H1 (cell line): ENCODE results near the gene SPECC1. TPM values are rescaled to one million over a fixed set of nuclear protein-coding genes. Genes with fewer than 3 reads are reported as not detected.

Source experiments
- CTCF ChIA-PET: fragments of 300-600 bp; sonication (Branson Sonifier 250); formaldehyde crosslinking; loops from one replicate; lab custom pipeline; 2021; ENCODE audit not compliant: partially characterized antibody; lab: Charles Lee
- POLR2A ChIA-PET: fragments of 300-600 bp; sonication (Branson Sonifier 250); formaldehyde crosslinking; loops from one replicate; lab custom pipeline; 2021; ENCODE audit warnings: inconsistent platforms; ENCODE audit not compliant: partially characterized antibody; lab: Charles Lee
- DNase-seq, 2 experiments: peaks; one replicate each; pipeline versions ENCODE4 v3.0.0 to v3.0.0-alpha.2; 2010 to 2022; ENCODE audit warnings: low spot score in 2 of 2, low read depth in 1 of 2, mixed read lengths in 1 of 2
- FAIRE-seq: peaks from 2 replicates; lab custom pipeline; 2011; peaks lifted over from hg19 to GRCh38; lab: Jason Lieb, UNC
- H2AFZ ChIP-seq: 2 replicates; pipeline ENCODE4 v1.8.1; 2012; ENCODE audit warnings: low read length, inconsistent platforms
- H2AK5ac ChIP-seq: 2 replicates; pipeline ENCODE4 v1.6.1; 2013; ENCODE audit warnings: low read depth, low read length
- H2BK120ac ChIP-seq: replicated peaks from 2 replicates; pipeline ENCODE3; 2013; ENCODE audit warnings: low read depth, low read length, inconsistent platforms
- H2BK12ac ChIP-seq: 2 replicates; pipeline ENCODE4 v1.6.1; 2013; ENCODE audit warnings: low read depth, low read length
- H2BK15ac ChIP-seq: 2 replicates; pipeline ENCODE4 v1.6.1; 2013; ENCODE audit warnings: low read length
- H2BK20ac ChIP-seq: 2 replicates; pipeline ENCODE4 v1.6.1; 2013; ENCODE audit warnings: low read length
- H2BK5ac ChIP-seq: 2 replicates; pipeline ENCODE4 v1.6.1; 2013; ENCODE audit warnings: low read depth, low read length
- H3K14ac ChIP-seq: 2 replicates; pipeline ENCODE4 v1.6.1; 2013; ENCODE audit warnings: inconsistent platforms; ENCODE audit not compliant: insufficient read length
- H3K18ac ChIP-seq: 2 replicates; pipeline ENCODE4 v1.6.1; 2013; ENCODE audit warnings: low read length; ENCODE audit errors: extremely low read depth
- H3K23ac ChIP-seq: 2 replicates; pipeline ENCODE4 v1.6.1; 2013; ENCODE audit warnings: inconsistent platforms; ENCODE audit not compliant: insufficient read length
- H3K23me2 ChIP-seq: 2 replicates; pipeline ENCODE4 v1.6.1; 2013; ENCODE audit warnings: low read depth, low read length
- H3K27ac ChIP-seq: 2 replicates; pipeline ENCODE4 v1.6.1; 2011; ENCODE audit warnings: low read depth, low read length, inconsistent platforms
- H3K27me3 ChIP-seq, 4 experiments: replicated peaks in 1 of 4; 1 replicate in 1 of 4; 2 replicates in 3 of 4; pipeline versions ENCODE4 v1.6.1 to v1.8.1; 2011 to 2013; ENCODE audit warnings: low read length in 3 of 4, mild to moderate bottlenecking in 3 of 4, inconsistent platforms in 2 of 4, mixed read lengths in 2 of 4, moderate library complexity in 1 of 4; ENCODE audit not compliant: control insufficient read depth in 3 of 4, insufficient read depth in 3 of 4; ENCODE audit errors: extremely low read depth in 1 of 4
- H3K36me3 ChIP-seq, 4 experiments: 2 replicates each; pipeline versions ENCODE4 v1.6.1 to v1.8.1; 2011 to 2013; ENCODE audit warnings: mild to moderate bottlenecking in 4 of 4, low read length in 3 of 4, moderate library complexity in 2 of 4, control low read depth in 1 of 4, inconsistent platforms in 1 of 4; ENCODE audit not compliant: insufficient read depth in 4 of 4, control insufficient read depth in 2 of 4
- H3K4ac ChIP-seq: replicated peaks from 2 replicates; pipeline ENCODE3; 2013; ENCODE audit warnings: low read length, low read depth, mixed read lengths, inconsistent platforms; ENCODE audit not compliant: insufficient read length
- H3K4me1 ChIP-seq, 4 experiments: replicated peaks in 1 of 4; 1 replicate in 1 of 4; 2 replicates in 3 of 4; pipeline versions ENCODE4 v1.6.1 to v1.8.1; 2011 to 2013; ENCODE audit warnings: low read length in 3 of 4, inconsistent platforms in 2 of 4, mixed read lengths in 1 of 4; ENCODE audit not compliant: insufficient read depth in 4 of 4, control insufficient read depth in 3 of 4
- H3K4me2 ChIP-seq, 2 experiments: 2 replicates each; pipeline versions ENCODE4 v1.6.1 to v1.8.1; 2011 to 2013; ENCODE audit warnings: low read depth in 2 of 2, low read length in 2 of 2, control low read depth in 1 of 2, inconsistent platforms in 1 of 2, mild to moderate bottlenecking in 1 of 2; ENCODE audit not compliant: insufficient read depth in 1 of 2
- H3K4me3 ChIP-seq, 4 experiments: fragments of 200-600, 300-600 bp in 1 of 4; sonication (generic), shearing (Covaris generic), sonication (Bioruptor Twin) in 1 of 4; 2 replicates each; pipeline versions ENCODE4 v1.5.1 to v1.8.1; 2011 to 2016; ENCODE audit warnings: low read length in 4 of 4, low read depth in 3 of 4, control low read depth in 2 of 4, inconsistent platforms in 2 of 4, mild to moderate bottlenecking in 2 of 4, mixed read lengths in 1 of 4, moderate library complexity in 1 of 4; ENCODE audit not compliant: insufficient read depth in 2 of 4; ENCODE audit errors: extremely low read depth in 1 of 4
- H3K56ac ChIP-seq: replicated peaks from 2 replicates; pipeline ENCODE3; 2013; ENCODE audit warnings: low read depth, mild to moderate bottlenecking, mixed read lengths, low read length, inconsistent platforms; ENCODE audit not compliant: insufficient read length
- H3K79me1 ChIP-seq: 2 replicates; pipeline ENCODE4 v1.6.1; 2013; ENCODE audit warnings: low read depth, low read length, control low read depth
- H3K79me2 ChIP-seq, 2 experiments: 2 replicates each; pipeline versions ENCODE4 v1.6.1 to v1.8.1; 2012 to 2013; ENCODE audit warnings: low read length in 2 of 2, mild to moderate bottlenecking in 2 of 2, inconsistent platforms in 1 of 2; ENCODE audit not compliant: insufficient read depth in 2 of 2, control insufficient read depth in 1 of 2
- H3K9ac ChIP-seq, 4 experiments: replicated peaks in 1 of 4; 1 replicate in 1 of 4; 2 replicates in 3 of 4; pipeline versions ENCODE4 v1.6.1 to v1.8.1; 2011 to 2013; ENCODE audit warnings: low read depth in 3 of 4, low read length in 3 of 4, control low read depth in 2 of 4, mild to moderate bottlenecking in 2 of 4, moderate library complexity in 2 of 4, inconsistent platforms in 1 of 4; ENCODE audit errors: extremely low read depth in 1 of 4
- H3K9me3 ChIP-seq, 2 experiments: 2 replicates each; pipeline versions ENCODE4 v1.6.1 to v1.8.1; 2012 to 2013; ENCODE audit warnings: mild to moderate bottlenecking in 2 of 2, moderate library complexity in 2 of 2, control low read depth in 1 of 2, inconsistent platforms in 1 of 2, low read depth in 1 of 2, low read length in 1 of 2, mixed read lengths in 1 of 2; ENCODE audit not compliant: insufficient read depth in 2 of 2
- H4K20me1 ChIP-seq, 2 experiments: replicated peaks in 1 of 2; 2 replicates each; pipeline versions ENCODE3 to v1.8.1; 2011 to 2013; ENCODE audit warnings: inconsistent platforms in 2 of 2, low read length in 2 of 2, mild to moderate bottlenecking in 1 of 2; ENCODE audit not compliant: insufficient read depth in 2 of 2, control insufficient read depth in 1 of 2
- H4K5ac ChIP-seq: 2 replicates; pipeline ENCODE4 v1.6.1; 2013; ENCODE audit warnings: low read length, low read depth, mixed read lengths, inconsistent platforms; ENCODE audit not compliant: insufficient read length
- H4K8ac ChIP-seq: 2 replicates; pipeline ENCODE4 v1.8.0; 2013; ENCODE audit warnings: mild to moderate bottlenecking, moderate library complexity, low read length, inconsistent platforms; ENCODE audit not compliant: insufficient read depth; ENCODE audit errors: extremely low read depth
- H4K91ac ChIP-seq: replicated peaks from 2 replicates; pipeline ENCODE3; 2013; ENCODE audit warnings: low read length, mixed read lengths, inconsistent platforms; ENCODE audit not compliant: insufficient read length
- BACH1 ChIP-seq: IDR thresholded peaks from 2 replicates; pipeline ENCODE4 v1.6.1; 2012; ENCODE audit warnings: low read length, improper control_type of control experiment
- BRCA1 ChIP-seq: IDR thresholded peaks from 2 replicates; pipeline ENCODE4 v1.6.1; 2012; ENCODE audit warnings: low read depth, low read length, improper control_type of control experiment
- CEBPB ChIP-seq: IDR thresholded peaks from 2 replicates; pipeline ENCODE4 v1.6.1; 2012; ENCODE audit warnings: low read depth, low read length
- JUN ChIP-seq: IDR thresholded peaks from 2 replicates; pipeline ENCODE4 v1.6.1; 2011; ENCODE audit warnings: low read depth, mild to moderate bottlenecking, improper control_type of control experiment, low read length
- KDM1A ChIP-seq: fragments of 200-600, 300-600 bp; sonication (generic); IDR thresholded peaks from 2 replicates; pipeline ENCODE4 v1.7.1; 2016; ENCODE audit warnings: mild to moderate bottlenecking, low read length, borderline replicate concordance
- PHF8 ChIP-seq: fragments of 200-600 bp; sonication (generic); conservative IDR thresholded peaks from 2 replicates; pipeline ENCODE4 v1.7.1; 2012; ENCODE audit warnings: low read depth, mild to moderate bottlenecking, inconsistent platforms, low read length, moderate library complexity
- POLR2A ChIP-seq, 2 experiments: IDR thresholded peaks; 1 replicate in 1 of 2; 2 replicates in 1 of 2; pipeline ENCODE4 v1.6.1; 2011; ENCODE audit warnings: low read depth in 2 of 2, low read length in 2 of 2, mild to moderate bottlenecking in 2 of 2; ENCODE audit errors: control extremely low read depth in 1 of 2
- RAD21 ChIP-seq, 2 experiments: IDR thresholded peaks in 1 of 2; conservative IDR thresholded peaks in 1 of 2; 2 replicates each; pipeline ENCODE4 v1.6.1; 2011; ENCODE audit warnings: low read depth in 2 of 2, low read length in 2 of 2, improper control_type of control experiment in 1 of 2, inconsistent platforms in 1 of 2, mild to moderate bottlenecking in 1 of 2, moderate library complexity in 1 of 2
- SAP30 ChIP-seq: fragments of 300-600 bp; sonication (generic); IDR thresholded peaks from 2 replicates; pipeline ENCODE4 v1.7.1; 2012; ENCODE audit warnings: low read length, moderate library complexity, mild to moderate bottlenecking, inconsistent platforms; ENCODE audit not compliant: insufficient read depth, insufficient replicate concordance
- TAF1 ChIP-seq: IDR thresholded peaks from 2 replicates; pipeline ENCODE4 v1.6.1; 2011; ENCODE audit warnings: mild to moderate bottlenecking, low read depth, low read length
- TBP ChIP-seq: IDR thresholded peaks from 2 replicates; pipeline ENCODE4 v1.6.1; 2011; ENCODE audit warnings: low read depth, low read length, improper control_type of control experiment
- TEAD4 ChIP-seq: IDR thresholded peaks from 2 replicates; pipeline ENCODE4 v1.6.1; 2012; ENCODE audit warnings: low read depth, low read length, inconsistent platforms, mixed read lengths
- WGBS, 2 experiments: shearing (Covaris generic) in 1 of 2; methylation state at CpG; one replicate each; pipeline versions ENCODE4 v1.1.6 to v1.1.7; 2013 to 2015; ENCODE audit warnings: low lambda C conversion rate in 2 of 2, mixed read lengths in 2 of 2, inconsistent platforms in 1 of 2, low coverage in 1 of 2, missing lambda C conversion rate in 1 of 2; ENCODE audit not compliant: insufficient replicate concordance in 2 of 2, insufficient coverage in 1 of 2, insufficient read length in 1 of 2; ENCODE audit errors: extremely low coverage in 1 of 2, missing lambda C conversion rate in 1 of 2; 5-methylcytosine and 5-hydroxymethylcytosine counted together
- polyA plus RNA-seq, 7 experiments: library from polyadenylated mRNA; depleted of rRNA in 3 of 7; stranded (reverse) in 5 of 7; unstranded in 2 of 7; fragments of >200 nt in 5 of 7; fragments of 200-250 nt in 2 of 7; gene quantifications; 1 replicate in 5 of 7; 2 replicates in 1 of 7; 4 replicates in 1 of 7; pipeline versions ENCODE4 v1.2.1 to v1.2.3, GENCODE V29; 2011 to 2013; ENCODE audit warnings: missing spikeins in 2 of 7, mixed read lengths in 2 of 7
- total RNA-seq: library from RNA; stranded (reverse); fragmentation: NEBNext Ultra II Directional; extraction: Animal tissue kit (Norgen Biotek cat#: 25700); gene quantifications from 2 replicates; pipeline ENCODE4 v1.2.1, GENCODE V29; 2021

The SPECC1 gene
- total and polyA plus RNA-seq, 2 of the 8 experiments (the other 6 are each of a cell fraction or from before 2014, with no cell fraction given) = 35.8 to 87.9 TPM

DNA sequence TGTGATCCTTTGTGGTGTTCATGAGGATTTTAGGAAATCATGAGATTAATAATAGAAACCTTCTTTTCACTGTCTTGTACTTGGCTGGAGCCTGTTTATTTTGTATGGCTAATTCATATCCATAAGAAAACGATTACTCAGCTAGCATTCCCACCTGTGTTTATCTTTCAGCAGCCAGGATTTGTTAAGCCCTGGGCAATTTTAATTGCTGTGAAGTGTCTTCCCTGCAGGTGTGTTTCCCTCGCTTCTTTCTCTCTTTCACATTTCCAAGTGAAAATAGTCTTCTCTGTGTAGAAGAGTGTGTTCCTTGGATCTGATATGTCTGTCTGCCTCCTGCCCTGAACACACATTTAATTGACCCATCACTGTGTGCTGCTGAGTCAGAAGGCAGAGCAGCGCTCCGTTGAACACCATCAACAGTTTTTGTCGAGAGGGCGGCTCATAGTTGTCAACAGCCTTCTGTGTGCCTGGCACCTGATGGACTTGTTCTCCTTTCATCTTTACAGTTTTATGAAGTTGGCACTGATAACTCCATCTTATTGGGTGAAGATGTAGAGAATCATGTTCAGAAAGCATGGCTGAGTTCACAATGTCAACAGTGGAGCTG, 83.2 kb downstream of the SPECC1 start:
- Histone ChIP-seq H2BK5ac (no peak overlapping the region), H3K27ac (no peak overlapping the region), H3K18ac (no peak overlapping the region), H3K27me3 (no peaks in the 10 kb centered on the region), H3K79me2 (no peaks in the 10 kb centered on the region), H3K4me3 (no peak overlapping the region), H3K23ac (no peak overlapping the region), H3K4ac (no peak overlapping the region), H4K5ac (no peak overlapping the region), H4K91ac (no peak overlapping the region), H3K56ac (no peak overlapping the region), H2BK12ac (no peak overlapping the region), H2AK5ac (no peak overlapping the region)
- FAIRE-seq = no peak
- TF ChIP-seq TAF1 (no peak), KDM1A (no peak), BACH1 (no peak), CEBPB (no peak), JUN (no peak), TBP (no peak), TEAD4 (no peak), POLR2A (IDR thresholded peaks at IDR 0.05; ENCODE audit: control extremely low read depth in 1 of 2, low read depth in 2 of 2, low read length in 2 of 2) (no peak), SAP30 (no peak), RAD21 (IDR thresholded peaks at IDR 0.05 in 1 of 2, conservative IDR thresholded peaks at IDR 0.05 in 1 of 2; ENCODE audit: low read depth in 2 of 2, low read length in 2 of 2) (no peak), BRCA1 (no peak), PHF8 (no peak)
- TF ChIP-seq, all 59 proteins: peak for 0
- no peaks in the 10 kb centered on the region for H3K23me2 ChIP-seq
- no peak for DNase-seq
- no peak overlapping the region for H2BK15ac ChIP-seq
- H2BK20ac ChIP-seq = no peak overlapping the region
- POLR2A ChIA-PET = no interaction called here
- no peak overlapping the region for H2BK120ac ChIP-seq
- H4K20me1 ChIP-seq = no peaks in the 10 kb centered on the region
- CTCF ChIA-PET = interaction anchor here (1.3 to 2.0 kb wide), 4 partner anchors 10 to 99 kb away, joined by 3 to 8 read pairs (median 4); no protein-coding TSS in a partner anchor
- no peaks in the 10 kb centered on the region for H3K79me1 ChIP-seq
- no peak overlapping the region for H3K9ac ChIP-seq
- peak overlapping the region in 1 of 2 experiments; percentile 25; a peak in 1 of 4 replicates for H3K4me2 ChIP-seq
- WGBS, 2 experiments = 80% methylated on average over 6 of the region's 6 CpGs; no CpG with 5 or more reads in 1 of the 2 experiments
- H3K9me3 ChIP-seq = no peaks in the 10 kb centered on the region
- H3K4me1 ChIP-seq = peaks cover 0 to 7% (median 6%) of the 10 kb centered on the region in 4 experiments; a peak in 4 of 7 replicates
- H3K14ac ChIP-seq = no peak overlapping the region
- H4K8ac ChIP-seq = no peak overlapping the region
- H2AFZ ChIP-seq = no peak overlapping the region
- no peaks in the 10 kb centered on the region for H3K36me3 ChIP-seq
